ENCODE measurements around the gene LHB. TPM values are rescaled to one million over a fixed set of nuclear protein-coding genes. Genes with fewer than 3 reads are reported as not detected.

LHB gene
- total RNA-seq, 1 donor = not detected

DNA sequence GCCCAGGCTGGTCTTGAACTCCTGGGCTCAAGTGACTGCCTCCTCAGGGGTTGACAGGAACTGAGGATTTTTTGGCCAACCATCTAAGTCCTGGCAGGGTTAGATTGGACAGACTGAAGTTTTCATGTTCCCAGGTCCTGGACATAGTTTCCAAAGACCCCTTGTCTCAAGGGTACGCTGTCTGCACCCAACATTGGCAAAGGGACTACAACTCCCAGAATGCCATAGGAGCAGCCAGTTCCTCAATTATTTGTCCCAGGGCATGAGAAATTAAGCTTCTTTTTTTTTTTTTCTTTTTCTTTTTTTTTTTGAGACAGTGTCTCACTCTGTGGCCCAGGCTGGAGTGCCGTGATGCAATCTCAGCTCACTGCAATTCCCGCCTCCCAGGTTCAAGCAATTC is 30.7 kb downstream of the LHB start:
- DNase-seq (ENCODE audit: low read depth in 2 of 3, low spot score in 2 of 3) = no peak

DNA sequence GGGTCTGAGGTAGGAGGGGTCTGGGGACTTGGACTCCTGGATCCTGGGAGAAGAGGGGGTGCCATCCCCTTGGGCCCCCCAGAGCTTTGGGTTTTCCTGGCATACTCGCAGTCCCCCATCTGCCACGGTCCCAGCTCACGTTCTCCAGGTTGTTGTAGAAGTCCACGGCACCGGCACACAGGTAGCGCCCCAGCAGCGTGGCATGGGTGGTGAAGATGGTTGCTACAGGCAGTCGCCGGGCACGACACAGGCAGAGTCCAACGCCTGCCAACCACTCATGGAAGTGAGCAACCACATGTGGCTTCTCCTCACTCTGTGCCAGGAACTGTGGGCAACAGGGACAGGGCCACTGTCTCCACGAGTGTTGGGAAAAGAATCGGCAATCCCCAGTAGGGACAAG is 31.2 kb downstream of the LHB start:
- DNase-seq (ENCODE audit: low read depth in 2 of 3, low spot score in 2 of 3) = no peak

DNA sequence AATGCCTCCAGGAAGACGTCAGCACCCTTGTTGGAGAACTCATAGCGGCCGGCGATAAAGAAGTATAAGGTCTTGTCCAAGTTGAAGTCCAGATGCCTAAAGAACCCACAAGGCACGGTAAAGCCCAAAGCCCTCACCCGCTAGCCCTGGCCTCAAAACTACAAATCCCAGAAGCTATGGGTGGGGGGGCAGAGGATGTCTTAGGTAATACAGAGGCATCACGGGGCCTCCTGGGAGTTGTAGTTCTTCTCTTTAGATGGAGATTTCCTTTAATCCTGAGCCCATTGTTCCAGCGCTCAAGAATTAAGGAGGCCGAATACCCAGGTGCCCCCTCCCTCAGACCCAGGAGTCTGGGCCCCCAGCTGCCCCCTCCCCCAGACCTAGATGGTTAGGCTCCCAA is 34.6 kb downstream of the LHB start:
- DNase-seq (ENCODE audit: low read depth in 2 of 3, low spot score in 2 of 3) = no peak

DNA sequence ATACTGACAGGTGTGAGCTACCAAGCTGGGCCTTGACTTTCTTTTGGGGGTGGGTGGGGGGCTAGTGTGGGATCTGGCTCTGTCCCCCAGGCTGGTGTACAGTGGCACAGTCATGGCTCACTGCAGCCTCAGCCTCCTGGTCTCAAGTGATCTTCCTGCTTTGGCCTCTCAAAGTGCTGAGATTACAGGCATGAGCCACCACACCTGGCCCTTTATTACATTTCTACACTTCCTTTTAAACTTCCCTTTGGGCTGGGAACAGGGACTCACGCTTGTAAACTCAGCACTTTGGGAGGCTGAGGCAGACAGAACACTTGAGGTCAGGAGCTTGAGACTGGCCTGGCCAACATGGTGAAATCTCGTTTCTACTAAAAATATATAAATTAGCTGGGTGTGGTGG is 39.8 kb downstream of the LHB start:
- no peak for DNase-seq (ENCODE audit: low read depth in 2 of 3, low spot score in 2 of 3)

DNA sequence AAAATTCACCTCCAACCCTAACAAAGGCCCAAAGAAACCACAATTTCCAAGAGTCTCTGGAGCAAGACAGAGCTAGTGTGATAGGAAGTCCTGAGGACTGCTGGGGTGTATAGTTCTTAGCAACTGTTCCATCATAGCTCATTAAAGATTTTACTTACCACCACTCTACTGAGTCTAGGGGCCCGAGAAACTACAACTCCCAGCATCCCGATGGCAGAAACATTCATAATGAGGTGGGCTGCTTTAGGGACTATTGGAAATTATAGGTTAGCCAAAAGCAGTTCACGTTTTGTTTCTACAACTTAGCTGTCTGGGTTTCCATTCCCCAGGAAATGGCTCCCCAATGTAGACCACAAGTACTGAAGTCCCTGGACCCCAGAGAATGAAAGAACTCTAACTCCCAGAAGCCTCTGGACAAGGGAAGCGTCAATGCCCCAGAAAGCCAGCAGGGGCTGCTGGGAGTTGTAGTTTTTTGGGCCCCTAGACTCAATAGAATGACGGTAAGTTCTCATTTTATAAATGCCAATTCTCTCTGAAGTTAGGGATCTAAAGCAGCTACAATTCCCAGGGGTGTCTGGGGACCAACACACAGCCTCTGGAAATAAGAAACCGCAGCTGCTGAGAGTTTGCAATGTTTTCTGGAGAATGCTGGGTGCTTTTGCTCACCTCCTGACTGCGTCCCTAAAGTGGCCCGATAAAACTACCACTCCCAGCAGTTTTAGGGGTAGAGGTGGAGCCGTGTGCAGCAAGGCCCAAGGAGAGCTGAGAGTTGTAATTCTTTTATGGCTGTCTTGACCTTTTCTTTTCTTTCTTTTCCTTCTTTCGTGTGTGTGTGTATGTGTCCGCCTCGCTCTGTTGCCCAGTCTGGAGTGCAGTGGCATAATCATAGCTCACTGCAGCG is 40.7 kb downstream of the LHB start:
- peak in 2 of 3 donors; percentile 63 to 83 for DNase-seq (ENCODE audit: low read depth in 2 of 3, low spot score in 2 of 3)

DNA sequence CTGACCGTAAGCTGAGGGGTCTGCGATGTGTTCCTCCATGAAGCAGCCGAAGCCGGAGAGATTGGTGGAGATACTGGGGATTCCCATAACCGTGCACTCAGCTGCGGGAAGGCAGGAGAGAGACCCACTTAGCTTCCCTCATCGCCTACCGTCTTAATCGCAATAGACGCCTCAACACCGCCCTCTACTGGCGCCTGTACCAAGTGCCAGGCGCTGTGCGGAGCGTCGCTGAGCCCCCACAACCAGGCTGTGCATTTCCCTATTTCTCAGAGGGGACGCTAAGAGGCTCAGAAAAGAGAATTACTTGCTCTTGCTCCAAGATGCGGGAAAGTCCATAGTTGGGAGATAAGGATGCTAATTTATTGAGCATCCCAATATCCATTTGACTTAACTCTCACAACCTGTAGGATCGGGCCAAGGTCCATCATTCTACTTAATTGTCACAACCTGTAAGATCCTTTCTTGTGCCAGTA is 45.9 kb downstream of the LHB start:
- DNase-seq (ENCODE audit: low read depth in 2 of 3, low spot score in 2 of 3) = peak; percentile 77 to 93 (median 89)

DNA sequence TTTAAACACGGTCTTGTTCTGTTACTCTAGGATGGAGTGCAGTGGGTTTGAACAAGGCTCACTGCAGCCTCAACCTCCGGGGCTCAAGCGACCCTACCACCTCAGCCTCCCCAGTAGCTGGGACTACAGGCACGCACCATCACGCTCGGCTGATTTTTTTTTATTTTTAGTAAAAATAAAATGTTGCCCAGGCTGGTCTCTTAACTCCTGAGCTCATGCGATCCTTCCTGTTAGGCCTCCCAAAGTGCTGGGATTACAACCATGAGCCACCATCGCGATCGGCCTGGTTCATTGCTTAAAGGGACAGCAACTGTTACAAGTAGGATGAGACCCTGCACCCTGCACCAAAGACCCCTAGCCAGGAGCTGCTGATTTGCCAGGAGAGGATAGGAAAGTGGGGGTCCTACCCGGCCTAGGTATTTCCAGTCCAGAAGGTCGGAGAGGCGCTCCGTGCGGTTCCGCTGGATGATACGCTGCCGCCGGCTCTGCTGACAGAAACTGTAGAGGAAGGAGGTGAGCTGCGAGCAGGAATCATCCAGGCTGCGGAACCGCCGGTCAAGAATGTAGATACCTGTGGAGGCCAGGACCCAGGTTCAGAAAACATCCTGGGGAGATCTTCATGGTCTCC is 46.6 kb downstream of the LHB start:
- no peak for DNase-seq (ENCODE audit: low read depth in 2 of 3, low spot score in 2 of 3)

DNA sequence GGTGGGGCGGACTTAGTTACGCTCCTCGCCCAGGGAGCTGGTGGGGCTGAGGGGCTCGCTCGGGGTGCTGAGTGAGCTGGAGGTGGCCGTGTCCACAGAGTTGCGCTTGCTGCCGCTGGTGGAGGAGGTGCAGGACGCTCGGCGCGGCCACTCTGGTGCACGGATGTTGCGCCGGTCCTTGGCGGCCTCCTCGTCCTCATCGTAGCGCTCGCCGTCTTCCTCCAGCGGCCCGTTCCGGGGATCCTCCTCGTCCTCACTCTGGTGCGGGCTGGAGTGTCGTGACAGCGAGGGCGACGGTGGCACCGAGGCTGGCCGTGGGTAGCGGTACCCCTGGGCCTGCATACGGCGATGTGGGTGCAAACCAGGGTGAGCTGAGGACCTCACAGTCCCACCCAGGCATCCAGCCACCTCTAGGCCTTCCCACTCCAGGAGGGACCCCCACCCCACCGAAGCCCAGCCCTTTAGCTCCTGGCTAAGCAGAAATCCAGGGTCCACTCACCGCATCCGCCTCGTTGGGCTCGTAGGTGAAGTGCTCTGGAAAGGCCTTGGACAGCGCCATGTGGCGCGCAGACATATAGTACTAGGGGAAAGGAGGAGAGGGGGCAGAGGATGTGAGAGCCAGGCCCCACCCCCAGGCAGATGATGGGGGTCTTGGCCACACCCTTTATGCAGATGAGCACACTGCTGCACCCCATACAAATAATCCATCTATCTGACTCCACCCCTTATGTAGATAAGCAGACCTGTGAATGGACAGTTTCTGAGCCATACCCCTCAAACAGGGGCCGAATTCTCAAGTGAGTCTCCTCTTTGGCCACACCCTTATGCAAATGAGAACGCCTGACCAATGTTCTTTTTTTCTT is 47.4 kb downstream of the LHB start:
- peak in 2 of 3 donors; percentile 31 to 48 for DNase-seq (ENCODE audit: low read depth in 2 of 3, low spot score in 2 of 3)

DNA sequence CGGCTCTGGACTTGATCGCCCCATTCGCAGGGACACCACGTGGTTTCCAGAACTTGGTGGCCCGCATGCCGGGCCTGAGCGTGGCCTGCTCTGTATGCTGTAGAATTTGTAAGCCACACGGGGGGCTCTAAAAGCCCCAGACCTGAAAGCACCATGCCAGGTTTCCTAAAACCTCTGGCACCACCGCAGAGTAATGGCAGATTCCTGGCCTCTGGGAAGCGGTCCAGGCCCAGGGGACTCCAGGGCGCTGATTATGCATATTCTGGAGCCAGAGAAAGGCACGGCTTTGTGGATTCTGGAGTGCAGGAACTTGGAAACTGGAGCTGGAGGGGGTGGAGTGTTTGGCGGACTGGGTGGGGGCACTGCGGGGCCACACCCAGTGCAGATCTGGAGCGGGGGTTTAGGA is 48.1 kb downstream of the LHB start:
- no peak for DNase-seq (ENCODE audit: low read depth in 2 of 3, low spot score in 2 of 3)

DNA sequence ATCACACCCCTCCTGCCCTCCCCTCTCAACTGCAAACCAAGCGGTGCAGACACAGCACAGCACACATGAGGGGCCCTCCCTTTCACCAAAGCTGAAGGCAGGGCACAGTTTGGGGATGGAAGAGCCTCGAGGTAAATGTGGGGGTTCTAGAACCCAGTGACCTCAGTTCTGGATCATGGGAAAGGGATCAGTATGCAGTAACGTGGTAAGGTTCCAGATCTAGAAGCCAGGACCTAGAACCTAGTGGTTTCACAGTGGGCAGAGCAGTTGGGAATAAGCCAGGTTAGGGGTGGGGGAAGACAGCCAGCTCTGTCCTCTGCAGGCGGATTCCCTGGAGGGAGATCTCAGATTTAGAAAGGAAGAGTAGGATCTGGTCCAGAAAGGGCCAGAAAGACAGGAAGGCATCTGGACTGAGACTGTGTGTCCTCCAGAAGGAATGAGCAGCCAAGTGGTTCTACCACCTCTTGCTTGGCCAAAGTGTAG is 48.7 kb downstream of the LHB start:
- no peak for DNase-seq (ENCODE audit: low read depth in 2 of 3, low spot score in 2 of 3)

DNA sequence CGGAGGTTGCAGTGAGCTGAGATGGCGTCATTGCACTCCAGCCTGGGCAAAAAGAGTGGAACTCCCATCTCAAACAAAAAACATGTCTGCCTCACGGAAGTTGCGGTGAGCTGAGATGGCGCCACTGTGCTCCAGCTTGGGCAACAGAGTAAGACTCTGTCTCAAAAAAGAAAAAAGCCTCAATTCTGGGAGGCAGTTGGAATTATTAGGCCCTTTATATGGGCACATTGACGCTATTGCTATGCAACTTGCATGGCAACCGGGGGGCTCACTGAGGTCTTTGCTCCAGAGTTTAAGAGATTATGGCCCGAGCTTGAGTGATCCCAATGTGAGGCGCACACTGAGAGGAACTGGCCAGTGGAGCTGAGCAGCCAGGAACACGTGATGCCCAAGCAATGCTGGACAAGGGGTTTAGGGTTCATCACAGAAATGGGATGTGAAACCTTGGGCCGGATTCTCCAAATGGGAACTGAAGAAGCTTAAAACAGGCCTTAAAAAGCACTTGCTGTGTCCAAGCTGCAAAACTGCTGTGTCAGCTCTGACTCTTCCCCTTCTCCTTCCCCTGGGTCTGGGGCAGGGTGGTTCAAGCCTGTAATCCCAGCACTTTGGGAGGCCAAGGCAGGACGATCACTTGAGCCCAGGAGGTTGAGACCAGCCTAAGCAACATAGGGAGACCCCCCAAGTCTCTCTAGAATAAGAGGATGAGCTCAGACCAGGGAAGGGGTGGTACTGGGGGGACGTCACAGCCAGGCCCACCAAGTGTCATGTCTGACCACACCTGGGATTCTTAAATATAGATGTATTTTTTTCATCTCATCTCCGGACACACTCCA is 49.3 kb downstream of the LHB start:
- DNase-seq (ENCODE audit: low read depth in 2 of 3, low spot score in 2 of 3) = peak in 1 of 3 donors; percentile 26

DNA sequence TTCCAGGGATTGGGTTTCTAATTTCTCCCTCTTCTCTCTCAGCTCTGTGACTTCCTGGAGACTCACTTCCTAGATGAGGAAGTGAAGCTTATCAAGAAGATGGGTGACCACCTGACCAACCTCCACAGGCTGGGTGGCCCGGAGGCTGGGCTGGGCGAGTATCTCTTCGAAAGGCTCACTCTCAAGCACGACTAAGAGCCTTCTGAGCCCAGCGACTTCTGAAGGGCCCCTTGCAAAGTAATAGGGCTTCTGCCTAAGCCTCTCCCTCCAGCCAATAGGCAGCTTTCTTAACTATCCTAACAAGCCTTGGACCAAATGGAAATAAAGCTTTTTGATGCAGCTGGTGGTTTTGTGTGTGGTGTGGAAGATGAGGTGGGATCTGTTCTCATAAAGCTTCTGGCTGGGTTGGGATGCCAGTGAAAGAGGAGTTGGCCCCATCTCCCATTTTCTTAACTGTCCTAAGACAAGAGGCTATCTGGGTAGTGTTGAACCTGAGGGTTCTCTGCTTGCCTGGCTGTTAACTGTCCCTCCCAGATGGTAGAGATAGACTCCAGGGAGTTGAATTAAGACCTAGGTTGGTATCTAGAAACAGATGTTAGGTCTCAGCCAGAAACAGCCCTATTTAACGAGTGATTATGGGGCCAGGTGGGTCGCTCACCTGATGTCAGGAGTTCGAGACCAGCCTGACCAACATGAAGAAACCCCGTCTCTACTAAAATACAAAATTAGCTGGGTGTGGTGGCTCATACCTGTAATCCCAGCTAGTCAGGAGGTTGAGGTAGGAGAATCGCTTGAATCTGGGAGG is 50.1 kb downstream of the LHB start:
- no peak for DNase-seq (ENCODE audit: low read depth in 2 of 3, low spot score in 2 of 3)

Small RNA genes within 50 kb of the gene (small RNA-seq; reads per million reads assigned to genes)
- gene MIR6798 = not detected

Other genes with a start within 250 kb of the LHB start
- 41.7 TPM for gene BCAT2, start 206.1 kb downstream of the LHB start, total RNA-seq
- gene HSD17B14, start 180.6 kb downstream of the LHB start, total RNA-seq = 2.4 TPM
- 10.8 TPM for gene PLEKHA4, start 148.5 kb downstream of the LHB start, total RNA-seq
- 156 TPM for gene PPP1R15A, start 144.7 kb downstream of the LHB start, total RNA-seq
- under 0.01 TPM for gene TULP2, start 118.3 kb downstream of the LHB start, total RNA-seq
- 235 TPM for gene NUCB1, start 116.8 kb downstream of the LHB start, total RNA-seq
- gene DHDH, start 83.4 kb downstream of the LHB start, total RNA-seq = under 0.01 TPM
- gene BAX, start 62.2 kb downstream of the LHB start, total RNA-seq = 38.0 TPM
- gene FTL, start 51.8 kb downstream of the LHB start, total RNA-seq = 1,014 TPM
- 42.8 TPM for gene GYS1, start 23.8 kb downstream of the LHB start, total RNA-seq
- gene RUVBL2, start 23.2 kb downstream of the LHB start, total RNA-seq = 318 TPM
- not detected for gene CGB3, start 7.2 kb upstream of the LHB start, total RNA-seq
- not detected for gene CGB2, start 14.8 kb upstream of the LHB start, total RNA-seq
- gene CGB1, start 19.8 kb upstream of the LHB start, total RNA-seq = not detected
- gene CGB5, start 26.8 kb upstream of the LHB start, total RNA-seq = not detected
- gene CGB8, start 32.0 kb upstream of the LHB start, total RNA-seq = not detected
- gene CGB7, start 40.7 kb upstream of the LHB start, total RNA-seq = not detected
- gene NTF4, start 47.7 kb upstream of the LHB start, total RNA-seq = not detected
- gene KCNA7, start 55.6 kb upstream of the LHB start, total RNA-seq = not detected
- gene SNRNP70, start 68.4 kb upstream of the LHB start, total RNA-seq = 243 TPM
- 2.7 TPM for gene LIN7B, start 97.3 kb upstream of the LHB start, total RNA-seq
- 7.0 TPM for gene C19orf73, start 102.1 kb upstream of the LHB start, total RNA-seq
- 3.5 TPM for gene PPFIA3, start 102.5 kb upstream of the LHB start, total RNA-seq
- not detected for gene HRC, start 138.3 kb upstream of the LHB start, total RNA-seq
- gene TRPM4, start 140.7 kb upstream of the LHB start, total RNA-seq = 2.2 TPM